ENCODE results near the gene GCLM.

Gene GCLM

GRCh38 chr1:93840956-93841482 is 68.2 kb downstream of the GCLM start:
- H3K9me3 ChIP-seq: no peaks in the 10 kb centered on the region
- H3K4me1 ChIP-seq: peaks cover 10% of the 10 kb centered on the region
- TF ChIP-seq, protein P1, sequence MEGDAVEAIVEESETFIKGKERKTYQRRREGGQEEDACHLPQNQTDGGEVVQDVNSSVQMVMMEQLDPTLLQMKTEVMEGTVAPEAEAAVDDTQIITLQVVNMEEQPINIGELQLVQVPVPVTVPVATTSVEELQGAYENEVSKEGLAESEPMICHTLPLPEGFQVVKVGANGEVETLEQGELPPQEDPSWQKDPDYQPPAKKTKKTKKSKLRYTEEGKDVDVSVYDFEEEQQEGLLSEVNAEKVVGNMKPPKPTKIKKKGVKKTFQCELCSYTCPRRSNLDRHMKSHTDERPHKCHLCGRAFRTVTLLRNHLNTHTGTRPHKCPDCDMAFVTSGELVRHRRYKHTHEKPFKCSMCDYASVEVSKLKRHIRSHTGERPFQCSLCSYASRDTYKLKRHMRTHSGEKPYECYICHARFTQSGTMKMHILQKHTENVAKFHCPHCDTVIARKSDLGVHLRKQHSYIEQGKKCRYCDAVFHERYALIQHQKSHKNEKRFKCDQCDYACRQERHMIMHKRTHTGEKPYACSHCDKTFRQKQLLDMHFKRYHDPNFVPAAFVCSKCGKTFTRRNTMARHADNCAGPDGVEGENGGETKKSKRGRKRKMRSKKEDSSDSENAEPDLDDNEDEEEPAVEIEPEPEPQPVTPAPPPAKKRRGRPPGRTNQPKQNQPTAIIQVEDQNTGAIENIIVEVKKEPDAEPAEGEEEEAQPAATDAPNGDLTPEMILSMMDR (IDR thresholded peaks at IDR 0.05; ENCODE audit: low read depth, low read length): no peak
- no peak overlapping the region for H3K4me3 ChIP-seq (ENCODE audit: low read depth, low read length)
- no peaks in the 10 kb centered on the region for H3K36me3 ChIP-seq
- H3K27me3 ChIP-seq: no peaks in the 10 kb centered on the region
- no peak for DNase-seq

GRCh38 chr1:93839753-93840152 is 69.5 kb downstream of the GCLM start:
- no peak for DNase-seq
- TF ChIP-seq, protein P1 (IDR thresholded peaks at IDR 0.05; ENCODE audit: low read depth, low read length): no peak
- H3K4me3 ChIP-seq (ENCODE audit: low read depth, low read length): no peak overlapping the region
- H3K36me3 ChIP-seq: no peaks in the 10 kb centered on the region
- no peaks in the 10 kb centered on the region for H3K9me3 ChIP-seq
- peaks cover 5% of the 10 kb centered on the region; the same call in 1 of the 2 replicates for H3K4me1 ChIP-seq
- no peaks in the 10 kb centered on the region for H3K27me3 ChIP-seq

DNA sequence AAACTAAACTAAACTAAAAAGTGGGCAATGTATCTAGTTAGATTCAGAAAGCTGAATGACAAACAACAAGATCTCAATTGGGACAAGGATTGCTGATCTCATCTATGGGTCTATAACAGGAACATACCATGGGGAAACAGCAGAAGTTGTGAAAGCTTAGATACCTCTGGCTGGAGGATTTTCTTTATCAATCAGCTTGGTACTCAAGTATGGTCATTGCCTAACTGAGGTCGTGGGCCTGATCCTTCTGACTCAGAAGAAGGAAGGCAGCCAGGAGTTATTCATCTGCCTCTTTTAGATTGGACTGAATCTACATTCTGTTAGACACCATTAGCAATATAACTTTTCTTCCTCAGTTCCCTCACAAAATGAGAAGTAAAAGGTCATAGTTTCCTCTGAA is 69.9 kb downstream of the GCLM start:
- H3K27me3 ChIP-seq: no peaks in the 10 kb centered on the region
- H3K36me3 ChIP-seq: no peaks in the 10 kb centered on the region
- no peak overlapping the region for H3K4me3 ChIP-seq (ENCODE audit: low read depth, low read length)
- H3K9me3 ChIP-seq: no peaks in the 10 kb centered on the region
- DNase-seq: no peak
- TF ChIP-seq, protein P1 (IDR thresholded peaks at IDR 0.05; ENCODE audit: low read depth, low read length): no peak
- peaks cover 3% of the 10 kb centered on the region; the same call in 1 of the 2 replicates for H3K4me1 ChIP-seq

DNA sequence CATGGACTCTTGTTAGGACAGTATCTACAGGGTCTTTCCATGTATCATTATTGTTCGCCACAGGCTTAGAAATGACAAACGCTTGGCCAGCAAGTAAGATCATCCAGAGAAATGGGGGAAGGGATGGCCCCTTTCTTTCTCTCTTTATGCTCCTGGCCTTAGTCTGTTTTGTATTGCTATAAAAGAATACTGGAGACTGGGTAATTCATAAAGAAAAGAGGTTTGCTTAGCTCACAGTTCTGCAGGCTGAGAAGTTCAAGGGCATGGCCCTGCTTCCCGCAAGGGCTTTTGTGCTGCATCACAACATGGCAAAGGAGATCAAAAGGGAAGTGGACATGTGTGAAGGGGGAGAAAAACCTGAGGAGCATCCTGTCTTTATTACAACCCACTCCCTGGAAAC is 71.3 kb downstream of the GCLM start:
- no peak overlapping the region for H3K4me3 ChIP-seq (ENCODE audit: low read depth, low read length)
- TF ChIP-seq, protein P1 (IDR thresholded peaks at IDR 0.05; ENCODE audit: low read depth, low read length): no peak
- no peaks in the 10 kb centered on the region for H3K27me3 ChIP-seq
- no peaks in the 10 kb centered on the region for H3K36me3 ChIP-seq
- H3K9me3 ChIP-seq: no peaks in the 10 kb centered on the region
- DNase-seq: no peak
- no peaks in the 10 kb centered on the region for H3K4me1 ChIP-seq
